SHP77 treated with DMSO at 0.1 percent for 48 hours (cell line): Measurements from ENCODE around the gene FBH1.
A peak's percentile ranks its signal among the peaks of the same experiment; 100 is the strongest.
"Not testable (repeated sequence)": the region's sequence is repeated elsewhere in the genome, so short reads cannot be mapped to it uniquely, and the experiment has no call there.

Experiments used
- DNase-seq: peaks from one replicate; lab custom pipeline; 2025; lab: John Stamatoyannopoulos, UW

The FBH1 gene

GRCh38 chr10:5876181-5876768 is 13.8 kb upstream of the FBH1 start:
- no peak for DNase-seq

DNA sequence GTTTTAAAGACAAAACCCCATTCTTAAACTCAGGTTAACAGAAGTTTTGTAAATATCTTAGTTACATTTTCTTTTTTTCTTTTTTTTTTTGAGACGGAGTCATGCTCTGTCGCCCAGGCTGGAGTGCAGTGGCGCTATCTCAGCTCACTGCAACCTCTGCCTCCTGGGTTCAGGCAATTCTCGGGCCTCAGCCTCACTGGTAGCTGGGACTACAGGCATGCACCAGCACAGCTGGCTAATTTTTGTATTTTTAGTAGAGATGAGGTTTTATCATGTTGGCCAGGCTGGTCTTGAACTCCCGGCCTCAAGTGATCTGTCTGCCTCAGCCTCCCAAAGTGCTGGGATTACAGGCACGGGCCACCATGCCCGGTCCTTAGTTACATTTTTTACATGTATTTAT is 13.0 kb upstream of the FBH1 start:
- not testable (repeated sequence) for DNase-seq

DNA sequence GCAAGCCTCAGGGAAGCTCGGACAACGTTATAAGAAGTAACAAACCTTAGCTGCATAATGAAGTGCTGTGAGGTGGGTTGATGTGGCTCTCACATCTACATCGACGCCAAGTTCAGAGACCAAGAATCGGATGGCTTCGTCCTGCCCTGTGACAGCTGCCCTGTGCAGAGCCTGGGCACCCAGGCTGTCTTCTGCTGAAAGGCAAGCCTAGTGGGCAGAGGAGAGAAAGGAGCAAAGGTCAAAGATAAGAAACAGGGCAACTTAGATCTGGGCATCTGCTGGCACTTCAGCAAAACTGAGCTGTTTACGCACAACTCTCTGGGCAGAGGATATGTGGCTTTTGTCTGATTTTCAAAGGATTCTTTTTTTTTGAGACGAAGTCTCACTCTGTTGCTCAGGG is 7.1 kb upstream of the FBH1 start:
- DNase-seq, result no peak

GRCh38 chr10:5885619-5886018 is 4.4 kb upstream of the FBH1 start:
- DNase-seq, result no peak

DNA sequence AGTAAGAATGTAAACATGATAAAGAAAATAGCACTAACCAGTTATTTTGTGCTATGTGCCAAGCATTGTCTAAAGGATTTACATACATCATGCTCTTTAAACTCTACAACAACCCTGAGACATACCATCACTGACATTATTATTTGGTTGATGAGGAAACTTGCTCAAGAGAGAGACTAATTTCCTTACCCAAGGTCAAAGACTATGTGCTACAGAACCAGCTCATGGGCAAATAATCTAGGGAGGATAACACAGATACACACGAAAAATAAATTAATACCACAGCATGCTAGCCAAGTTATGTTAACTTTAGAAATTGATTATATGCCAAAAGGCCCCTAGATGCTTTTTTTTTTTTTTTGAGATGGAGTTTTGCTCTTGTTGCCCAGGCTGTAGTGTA is 3.0 kb upstream of the FBH1 start:
- DNase-seq, result no peak

DNA sequence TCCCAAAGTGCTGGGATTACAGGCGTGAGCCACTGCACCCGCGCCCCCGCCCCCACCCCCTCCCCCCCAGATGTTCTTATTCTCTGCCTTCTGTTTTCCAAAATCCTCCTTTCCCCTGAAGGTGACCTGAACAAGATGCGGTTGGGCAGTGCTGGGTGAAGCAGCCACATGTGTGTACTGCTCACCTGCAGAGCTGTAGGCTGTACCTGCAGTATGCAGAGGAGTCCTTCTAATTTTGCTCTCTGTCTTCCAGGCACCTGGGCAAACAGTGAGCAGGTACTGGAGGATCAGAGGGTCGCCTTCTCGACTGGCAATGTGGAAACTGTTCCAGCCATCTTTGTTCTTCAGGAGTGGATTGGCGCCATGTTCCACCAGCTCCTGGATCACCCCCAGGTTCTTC is 2.4 kb upstream of the FBH1 start:
- no peak for DNase-seq

DNA sequence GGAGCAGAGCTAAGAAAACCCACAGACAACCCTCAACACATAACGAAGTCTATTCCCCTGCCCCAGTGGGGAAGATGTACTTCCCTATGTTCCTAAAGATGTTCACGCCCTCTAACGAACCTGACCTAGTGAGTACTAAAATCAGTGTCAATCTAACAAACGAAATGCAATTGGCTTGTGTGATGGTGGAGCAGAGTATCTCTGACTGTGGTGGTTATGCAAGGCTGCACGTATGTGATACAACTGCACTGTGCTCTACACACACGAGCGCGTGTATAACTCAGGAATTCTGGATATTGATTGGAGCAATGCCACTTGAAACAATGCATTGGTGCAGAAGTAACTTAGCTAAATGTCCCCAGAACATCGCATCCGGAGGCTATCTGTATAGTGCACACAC is 1.7 kb upstream of the FBH1 start:
- no peak for DNase-seq

DNA sequence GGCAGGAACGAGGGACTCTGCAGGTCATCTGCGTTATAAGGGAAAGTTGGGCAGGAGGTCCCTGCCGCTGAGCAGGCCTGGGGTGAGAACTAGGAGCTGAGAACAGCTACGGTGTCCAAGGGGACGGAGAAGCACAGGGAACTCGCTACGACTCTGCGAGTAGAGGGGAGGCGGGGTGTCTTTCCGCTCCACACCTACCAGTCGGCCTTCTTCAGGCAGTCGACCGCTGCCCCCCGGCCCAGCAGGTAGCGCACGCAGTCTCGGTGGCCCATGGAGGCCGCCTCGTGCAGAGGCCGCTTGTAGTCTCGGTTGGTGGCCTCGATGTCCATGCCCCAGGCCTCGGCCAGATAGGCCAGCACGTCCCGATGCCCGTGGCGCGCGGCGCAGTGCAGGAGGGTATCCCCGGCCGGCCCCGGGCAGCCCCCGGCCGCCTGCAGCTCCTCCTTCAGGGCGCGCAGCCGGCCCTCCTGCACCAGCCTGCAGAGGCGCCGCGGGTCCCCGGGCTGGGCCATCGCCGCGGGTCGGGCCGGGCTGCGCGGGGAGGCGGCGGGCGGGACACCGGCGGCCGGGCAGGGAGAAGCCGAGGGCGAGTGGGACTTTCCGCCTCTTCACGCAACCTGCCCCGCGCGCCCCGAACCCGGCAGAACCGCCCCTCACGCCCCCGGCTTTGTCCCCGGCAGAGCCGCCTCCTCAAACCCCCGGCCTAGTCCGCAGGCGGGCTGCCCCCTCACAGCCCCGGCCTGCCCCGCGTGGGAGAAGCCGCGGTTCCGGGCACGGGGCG is 1.0 kb upstream of the FBH1 start:
- peak; percentile 4 for DNase-seq

DNA sequence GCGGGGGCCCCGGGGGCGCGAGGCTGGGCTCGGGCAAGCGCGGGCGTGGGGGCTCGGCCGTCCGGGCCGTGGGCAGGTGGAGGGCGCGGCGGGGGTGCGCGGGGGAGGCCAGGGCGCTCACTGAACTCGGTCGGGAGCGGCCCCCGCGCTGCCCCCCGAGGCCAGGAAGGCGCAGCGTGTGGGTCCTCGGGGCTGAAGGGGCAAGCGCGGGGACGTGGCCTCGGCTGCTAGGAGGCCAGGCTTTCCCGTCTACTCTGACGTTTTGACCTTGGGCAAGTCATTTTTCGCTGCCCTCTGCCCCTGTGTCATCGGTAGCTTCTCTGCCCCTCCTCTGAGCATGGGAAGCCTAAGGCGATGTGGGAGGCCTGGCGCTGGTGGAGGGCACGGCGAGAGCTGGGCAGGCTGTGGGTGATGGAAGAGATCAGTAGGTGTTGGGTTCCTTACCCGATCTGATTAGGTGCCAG is 441 bp downstream of the FBH1 start:
- no peak for DNase-seq

- no peak for DNase-seq
Measured at GRCh38 chr10:5891009-5891408, 966 bp downstream of the FBH1 start.

GRCh38 chr10:5892007-5892406 is 2.0 kb downstream of the FBH1 start:
- no peak for DNase-seq

DNA sequence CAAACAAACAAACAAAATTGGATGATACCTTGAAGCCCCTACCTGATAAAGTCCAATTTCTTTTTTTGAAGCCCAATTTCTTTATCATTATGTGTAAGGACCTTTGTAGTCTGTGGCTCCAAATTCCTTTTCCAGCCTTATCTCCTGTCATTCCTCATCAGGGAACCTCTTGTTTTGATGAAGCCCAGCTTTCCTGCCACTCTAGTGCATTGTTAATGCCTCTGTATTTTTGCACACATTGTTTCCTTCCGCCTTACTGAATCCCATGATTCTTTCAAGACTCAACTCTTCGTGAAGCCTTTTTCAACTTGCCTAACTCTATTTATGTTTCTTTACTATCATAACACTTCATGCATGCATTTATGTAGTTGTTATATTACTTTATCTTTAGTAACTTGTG is 3.3 kb downstream of the FBH1 start:
- DNase-seq, result no peak

DNA sequence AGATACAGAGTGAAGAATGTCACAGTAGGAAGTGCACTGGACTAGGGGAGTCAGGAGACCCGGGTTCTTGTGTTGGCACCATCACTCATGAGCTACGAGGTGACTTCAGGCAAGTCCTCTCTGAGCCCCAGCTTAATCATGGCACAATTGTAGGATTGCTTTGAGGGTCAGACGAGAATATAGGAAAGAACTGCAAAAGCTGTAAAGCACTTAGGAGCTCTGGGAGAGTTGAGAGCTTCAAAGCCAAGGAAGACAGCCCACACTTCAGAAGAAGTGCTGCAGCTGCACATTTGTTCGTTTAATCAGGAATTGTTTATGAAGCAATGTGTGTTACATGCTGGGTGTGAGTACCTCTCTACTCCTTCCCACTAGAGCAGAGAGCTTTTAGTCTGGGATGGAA is 4.4 kb downstream of the FBH1 start:
- DNase-seq, result no peak

DNA sequence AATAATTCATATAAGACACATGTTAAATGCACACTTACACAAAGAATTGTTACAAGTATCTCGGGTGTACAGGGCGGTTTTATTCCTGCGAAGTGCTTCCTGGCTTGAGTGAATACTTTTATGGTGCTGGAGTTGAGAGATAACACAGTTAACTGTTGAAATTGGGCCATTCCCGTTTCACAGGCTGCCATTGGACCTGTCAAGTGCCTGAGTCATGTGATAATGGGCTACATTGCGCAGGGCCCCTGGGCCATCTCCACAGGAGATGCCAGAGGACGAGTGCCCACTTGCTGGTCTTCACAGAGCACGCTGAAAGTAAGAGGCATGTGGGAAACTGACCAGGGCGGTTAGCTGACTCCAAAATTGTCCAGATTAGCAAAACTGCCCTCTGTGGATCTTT is 4.8 kb downstream of the FBH1 start:
- no peak for DNase-seq

GRCh38 chr10:5895365-5895764 is 5.3 kb downstream of the FBH1 start:
- no peak for DNase-seq

- no peak for DNase-seq
Measured at GRCh38 chr10:5895804-5896203, 5.8 kb downstream of the FBH1 start.

DNA sequence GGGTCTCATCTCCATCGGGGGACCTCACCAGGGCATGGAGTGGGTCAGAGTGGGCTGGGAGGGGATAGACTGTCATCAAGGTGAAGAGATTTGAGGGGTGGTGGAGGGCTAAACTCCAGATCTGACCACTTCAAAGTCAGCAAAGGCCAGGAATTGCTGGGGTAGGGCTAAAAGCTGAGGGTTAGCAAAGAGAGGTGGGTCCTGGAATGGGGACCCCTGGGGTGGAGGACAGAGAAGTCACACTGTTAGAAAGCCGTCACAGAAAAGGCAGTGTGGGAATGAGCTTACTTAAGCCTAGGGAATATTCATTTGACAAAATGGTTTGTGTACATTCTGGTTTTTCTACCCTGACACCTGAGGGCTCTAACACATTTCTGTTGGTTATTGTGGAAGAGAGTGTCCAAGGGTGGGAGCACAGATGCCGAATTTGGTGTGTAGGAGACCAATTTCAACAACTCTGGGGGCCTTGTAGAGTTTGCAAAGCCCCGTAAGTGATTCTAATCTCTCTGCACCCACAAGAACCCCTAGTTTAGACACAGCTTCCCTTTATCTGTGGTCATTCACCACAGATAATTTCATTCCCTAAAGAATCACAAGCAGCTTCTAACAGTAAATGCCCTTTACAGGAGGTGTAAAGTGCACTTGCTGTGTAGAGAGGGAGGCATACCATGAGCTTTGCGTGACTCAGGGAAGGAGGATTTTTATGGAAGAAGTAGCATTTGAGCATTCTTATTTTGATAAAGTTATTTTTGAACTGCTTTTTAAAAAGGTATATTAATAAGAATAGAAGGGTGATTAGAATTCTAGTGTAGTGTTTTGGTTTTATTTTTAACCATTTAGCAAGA is 6.4 kb downstream of the FBH1 start:
- no peak for DNase-seq

- DNase-seq, result no peak
Measured at GRCh38 chr10:5897053-5897340, 7.0 kb downstream of the FBH1 start.

GRCh38 chr10:5897504-5897903 is 7.5 kb downstream of the FBH1 start:
- no peak for DNase-seq

DNA sequence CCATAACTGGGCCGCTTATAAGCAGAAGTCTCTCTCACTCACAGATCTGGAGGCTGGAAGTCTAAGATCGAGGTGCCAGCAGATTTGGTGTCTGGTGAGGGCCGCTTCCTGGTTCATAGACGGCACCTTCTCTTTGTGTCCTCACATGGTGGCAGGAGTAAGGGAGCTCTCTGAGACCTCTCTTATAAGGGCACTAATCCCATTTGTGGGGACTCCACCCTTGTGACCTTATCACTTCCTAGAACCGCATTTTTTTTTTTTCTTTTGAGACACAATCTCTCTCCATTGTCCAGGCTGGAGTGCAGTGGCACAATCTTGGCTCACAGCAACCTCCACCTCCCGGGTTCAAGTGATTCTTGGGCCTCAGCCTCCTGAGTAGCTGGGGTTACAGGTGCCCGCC is 8.1 kb downstream of the FBH1 start:
- DNase-seq, result no peak

DNA sequence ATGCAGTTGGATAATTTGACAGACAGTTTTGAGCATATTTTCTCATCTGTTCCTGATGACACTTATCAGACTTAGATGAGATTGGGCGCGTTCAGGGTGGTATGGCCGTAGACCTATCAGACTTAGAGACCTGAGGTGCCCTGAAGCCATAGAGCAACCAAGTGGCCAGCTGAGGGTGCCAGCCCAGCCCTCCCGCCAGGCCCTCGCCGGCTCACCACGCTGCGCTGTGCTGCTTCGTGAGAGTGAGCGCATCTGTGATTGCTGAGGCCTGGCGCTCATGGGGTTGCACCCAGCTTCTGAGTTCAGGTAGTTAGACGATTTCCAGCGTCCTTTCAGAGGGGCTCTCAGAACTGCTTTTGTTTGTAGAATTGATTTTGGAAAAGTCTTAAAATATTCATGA is 10.2 kb downstream of the FBH1 start:
- no peak for DNase-seq

- no peak for DNase-seq
Measured at GRCh38 chr10:5902511-5903274, 12.7 kb downstream of the FBH1 start.

DNA sequence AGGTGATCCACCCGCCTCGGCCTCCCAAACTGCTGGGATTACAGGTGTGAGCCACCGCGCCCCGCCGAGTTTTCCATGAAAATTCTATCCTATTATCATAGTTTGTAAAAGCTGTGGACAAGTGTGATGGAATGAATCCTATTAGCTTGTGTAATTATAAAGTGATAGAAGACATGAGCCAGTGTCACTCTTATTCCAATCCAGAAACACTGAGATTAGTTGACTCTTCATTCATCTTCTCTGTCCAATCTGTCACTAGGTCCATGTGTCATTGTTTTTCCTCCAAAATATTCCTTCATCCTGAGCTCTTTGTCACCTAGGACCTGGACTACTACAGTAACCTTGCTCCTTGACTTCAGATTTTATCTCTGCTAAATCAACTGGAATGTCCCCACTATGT is 13.5 kb downstream of the FBH1 start:
- DNase-seq, result no peak
